ENCODE results near the gene IL1F10. TPM values are rescaled to one million over a fixed set of nuclear protein-coding genes. Genes with fewer than 3 reads are reported as not detected.
A peak's percentile ranks its signal among the peaks of the same experiment; 100 is the strongest.

The IL1F10 gene
- total and polyA plus RNA-seq, 12 donors, result not detected

DNA sequence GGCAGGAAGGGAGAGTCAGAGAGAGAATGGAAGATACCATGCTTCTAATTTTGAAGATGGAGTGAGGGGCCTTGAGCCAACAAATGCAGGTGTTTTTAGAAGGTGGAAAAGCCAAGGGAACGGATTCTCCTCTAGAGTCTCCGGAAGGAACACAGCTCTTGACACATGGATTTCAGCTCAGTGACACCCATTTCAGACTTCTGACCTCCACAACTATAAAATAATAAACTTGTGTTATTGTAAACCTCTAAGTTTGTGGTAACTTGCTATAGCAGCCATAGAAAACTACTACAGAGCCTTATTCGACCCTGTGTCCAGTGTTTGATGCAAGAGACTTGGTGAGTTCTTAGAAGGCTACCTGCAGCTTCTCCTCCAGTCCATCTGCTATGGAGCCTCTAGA, 7.8 kb downstream of the IL1F10 start:
- DNase-seq (no peak), ATAC-seq (no peak)
- H3K4me3 ChIP-seq, result no peak overlapping the region
- H3K36me3 ChIP-seq, result no peaks in the 10 kb centered on the region
- intact Hi-C loops (cut with DNase I), result no loop called here
- H3K4me1 ChIP-seq, result peaks cover 0 to 9% (median 0%) of the 10 kb centered on the region in 9 donors
- no peaks in the 10 kb centered on the region for H3K27me3 ChIP-seq
- TF ChIP-seq CTCF (IDR thresholded peaks at IDR 0.05), result no peak
- H3K27ac ChIP-seq, result no peak overlapping the region
- WGBS, 2 donors, result 88 to 92% methylated on average over 3 of the region's 3 CpGs
- H3K9me3 ChIP-seq, result no peaks in the 10 kb centered on the region

GRCh38 chr2:113076954-113077669, 9.3 kb downstream of the IL1F10 start:
- Histone ChIP-seq H3K4me1 (peaks cover 0 to 9% (median 0%) of the 10 kb centered on the region in 9 donors), H3K27ac (no peak overlapping the region), H3K27me3 (peaks cover 0 to 11% (median 0%) of the 10 kb centered on the region in 7 donors), H3K36me3 (no peaks in the 10 kb centered on the region), H3K9me3 (no peaks in the 10 kb centered on the region), H3K4me3 (no peak overlapping the region)
- DNase-seq (no peak), ATAC-seq (no peak)
- intact Hi-C loops (cut with DNase I), result no loop called here
- 74 to 78% methylated on average over 3 of the region's 3 CpGs for WGBS, 2 donors
- no peak for TF ChIP-seq CTCF (IDR thresholded peaks at IDR 0.05)

DNA sequence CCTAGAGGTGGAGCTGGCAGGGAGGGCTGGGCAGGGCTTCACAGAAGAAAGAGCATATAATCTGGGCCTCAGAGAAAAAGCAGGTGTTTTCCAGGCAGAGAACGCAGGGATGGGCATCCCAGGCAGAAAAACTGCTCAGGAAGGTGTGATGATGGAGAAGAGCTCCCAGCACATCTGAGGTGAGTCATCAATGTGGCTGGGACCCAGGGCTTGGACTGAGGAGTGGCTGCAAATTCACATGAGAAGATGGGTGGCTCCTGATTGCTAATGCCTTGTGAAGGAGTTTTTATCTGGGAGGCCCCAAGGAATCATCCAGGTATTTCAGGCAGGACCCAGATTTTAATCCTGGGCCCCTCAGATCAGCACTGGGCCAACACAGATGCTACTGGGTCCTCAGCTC, 10.2 kb downstream of the IL1F10 start:
- Histone ChIP-seq H3K27ac (no peak overlapping the region), H3K27me3 (peaks cover 0 to 11% (median 0%) of the 10 kb centered on the region in 7 donors), H3K4me1 (peaks cover 0 to 9% (median 0%) of the 10 kb centered on the region in 9 donors), H3K36me3 (no peaks in the 10 kb centered on the region), H3K4me3 (no peak overlapping the region), H3K9me3 (no peaks in the 10 kb centered on the region)
- WGBS, 2 donors, result 68 to 92% methylated on average over 1 of the region's 1 CpG
- TF ChIP-seq CTCF (IDR thresholded peaks at IDR 0.05), result no peak
- no peak for DNase-seq
- intact Hi-C loops (cut with DNase I), result no loop called here
- ATAC-seq, result no peak

- ATAC-seq, result peak in 2 of 8 donors; percentile 54 to 59
- no peak for TF ChIP-seq CTCF (IDR thresholded peaks at IDR 0.05)
- peaks cover 0 to 9% (median 0%) of the 10 kb centered on the region in 9 donors for H3K4me1 ChIP-seq
- H3K36me3 ChIP-seq, result no peaks in the 10 kb centered on the region
- no peak for DNase-seq
- no peaks in the 10 kb centered on the region for H3K9me3 ChIP-seq
- no peak overlapping the region for H3K4me3 ChIP-seq
- intact Hi-C loops (cut with DNase I), result no loop called here
- WGBS, 2 donors, result 50 to 70% methylated on average over 6 of the region's 6 CpGs
- H3K27me3 ChIP-seq, result peaks cover 0 to 14% (median 0%) of the 10 kb centered on the region in 7 donors
- H3K27ac ChIP-seq, result no peak overlapping the region
Measured at GRCh38 chr2:113078350-113078839, 10.6 kb downstream of the IL1F10 start.

Data from heart right ventricle (tissue), 16 donors.